HepG2 (cell line): Measurements from ENCODE around the gene PRR12. TPM values are rescaled to one million over a fixed set of nuclear protein-coding genes. Genes with fewer than 3 reads are reported as not detected.

Source experiments
- CBFB ChIP-seq: sonication (generic); formaldehyde crosslinking; IDR thresholded peaks from 2 replicates; pipeline ENCODE4 v1.4.0; 2020; ENCODE audit warnings: missing genetic modification reagents
- CSRNP1 ChIP-seq: sonication (generic); formaldehyde crosslinking; IDR thresholded peaks from 2 replicates; pipeline ENCODE4 v1.8.1; 2023; ENCODE audit warnings: mild to moderate bottlenecking, missing genetic modification reagents
- DR1 ChIP-seq: sonication (generic); formaldehyde crosslinking; IDR thresholded peaks from 2 replicates; pipeline ENCODE4 v1.8.0; 2021; ENCODE audit warnings: mild to moderate bottlenecking, missing genetic modification reagents, inconsistent platforms
- FOXP1 ChIP-seq, 2 experiments: fragments of 450-650 bp in 1 of 2; IDR thresholded peaks; 2 replicates each; pipeline ENCODE4 v1.6.1; 2017 to 2018; ENCODE audit warnings: antibody characterized with exemption in 1 of 2
- KLF13 ChIP-seq: sonication (generic); formaldehyde crosslinking; IDR thresholded peaks from 2 replicates; pipeline ENCODE4 v1.4.0; 2020; ENCODE audit warnings: mild to moderate bottlenecking, missing genetic modification reagents
- MAX ChIP-seq: IDR thresholded peaks from 2 replicates; pipeline ENCODE4 v1.6.1; 2012; ENCODE audit warnings: inconsistent platforms
- MLLT10 ChIP-seq: sonication (generic); formaldehyde crosslinking; IDR thresholded peaks from 2 replicates; pipeline ENCODE4 v1.4.0; 2020; ENCODE audit warnings: missing genetic modification reagents
- NR0B2 ChIP-seq: sonication (generic); formaldehyde crosslinking; IDR thresholded peaks from 2 replicates; pipeline ENCODE4 v1.4.0; 2020; ENCODE audit warnings: mild to moderate bottlenecking, missing genetic modification reagents
- POLR2AphosphoS5 ChIP-seq: IDR thresholded peaks from 2 replicates; pipeline ENCODE4 v1.6.1; 2012; ENCODE audit warnings: low read depth, low read length
- RBM39 ChIP-seq: fragments of 200-400 bp; formaldehyde crosslinking; IDR thresholded peaks from one replicate; pipeline ENCODE4 v1.6.1; 2018; ENCODE audit warnings: antibody characterized with exemption, mild to moderate bottlenecking, low read depth, low read length; ENCODE audit not compliant: poor library complexity, severe bottlenecking
- REPIN1 ChIP-seq: sonication (generic); formaldehyde crosslinking; IDR thresholded peaks from 2 replicates; pipeline ENCODE4 v1.8.0; 2022; ENCODE audit warnings: missing genetic modification reagents, low read depth, mild to moderate bottlenecking, borderline replicate concordance
- SALL1 ChIP-seq: sonication (generic); formaldehyde crosslinking; IDR thresholded peaks from 2 replicates; pipeline ENCODE4 v1.8.0; 2022; ENCODE audit warnings: mild to moderate bottlenecking, missing genetic modification reagents
- SIN3B ChIP-seq: fragments of 150-350 bp; IDR thresholded peaks from 2 replicates; pipeline ENCODE4 v1.6.1; 2014; ENCODE audit warnings: low read length
- ZBTB7B ChIP-seq: sonication (generic); formaldehyde crosslinking; IDR thresholded peaks from 2 replicates; pipeline ENCODE4 v1.4.0; 2020; ENCODE audit warnings: missing genetic modification reagents
- ZFP36L1 ChIP-seq: sonication (generic); formaldehyde crosslinking; IDR thresholded peaks from 2 replicates; pipeline ENCODE4 v1.8.0; 2022; ENCODE audit warnings: mild to moderate bottlenecking, missing genetic modification reagents, moderate library complexity
- ZFP37 ChIP-seq: sonication (generic); formaldehyde crosslinking; IDR thresholded peaks from 2 replicates; pipeline ENCODE4 v1.4.0; 2020; ENCODE audit warnings: missing genetic modification reagents, borderline replicate concordance
- ZFP91 ChIP-seq: sonication (generic); formaldehyde crosslinking; IDR thresholded peaks from 2 replicates; pipeline ENCODE4 v1.9.0; 2022; ENCODE audit warnings: missing genetic modification reagents, mild to moderate bottlenecking, borderline replicate concordance
- ZFYVE20 ChIP-seq: sonication (generic); formaldehyde crosslinking; IDR thresholded peaks from 2 replicates; pipeline ENCODE4 v1.8.0; 2023; ENCODE audit warnings: low read depth, mild to moderate bottlenecking, moderate library complexity, missing genetic modification reagents, borderline replicate concordance
- ZNF230 ChIP-seq: sonication (generic); formaldehyde crosslinking; IDR thresholded peaks from 2 replicates; pipeline ENCODE4 v1.4.0; 2020; ENCODE audit warnings: mild to moderate bottlenecking, missing genetic modification reagents
- ZNF263 ChIP-seq: sonication (generic); formaldehyde crosslinking; IDR thresholded peaks from 2 replicates; pipeline ENCODE4 v1.4.0; 2020; ENCODE audit warnings: missing genetic modification reagents
- ZNF337 ChIP-seq: sonication (generic); formaldehyde crosslinking; IDR thresholded peaks from 2 replicates; pipeline ENCODE4 v1.5.1; 2020; ENCODE audit warnings: missing genetic modification reagents, low read depth, mild to moderate bottlenecking, borderline replicate concordance
- ZNF414 ChIP-seq: sonication (generic); formaldehyde crosslinking; IDR thresholded peaks from 2 replicates; pipeline ENCODE4 v1.5.0; 2020; ENCODE audit warnings: missing genetic modification reagents
- ZNF547 ChIP-seq: sonication (generic); formaldehyde crosslinking; IDR thresholded peaks from 2 replicates; pipeline ENCODE4 v1.5.1; 2020; ENCODE audit warnings: mild to moderate bottlenecking, missing genetic modification reagents
- ZNF740 ChIP-seq: sonication (generic); formaldehyde crosslinking; IDR thresholded peaks from 2 replicates; pipeline ENCODE4 v1.4.0; 2020; ENCODE audit warnings: missing genetic modification reagents
- polyA plus RNA-seq, 8 experiments: library from polyadenylated mRNA; depleted of rRNA in 3 of 8; stranded (reverse) in 7 of 8; unstranded in 1 of 8; fragments of >200 nt; fragmentation: Illumina TruSeq in 4 of 8; extraction: Trizol in 4 of 8; gene quantifications; 2 replicates each; pipeline versions ENCODE4 v1.2.1 to v1.2.3, GENCODE V29; 2011 to 2016; ENCODE audit warnings: low read depth in 4 of 8, missing spikeins in 1 of 8, mixed read lengths in 1 of 8; ENCODE audit not compliant: insufficient read depth in 1 of 8
- total RNA-seq, 5 experiments: library from RNA; depleted of rRNA; stranded (reverse); fragments of >200 nt; fragmentation: Illumina TruSeq; extraction: Trizol; gene quantifications; 2 replicates each; pipeline ENCODE4 v1.2.3, GENCODE V29; 2016; ENCODE audit warnings: low read depth in 1 of 5

PRR12 gene
- total and polyA plus RNA-seq, 2 of the 13 experiments (the other 11 are each of a cell fraction or from before 2014, with no cell fraction given) = 0.62 to 1.5 TPM

- TF ChIP-seq SIN3B = peak; percentile 32; the same call in 1 of the 2 replicates
- peak; percentile 16; the same call in 1 of the 2 replicates for TF ChIP-seq ZNF740 (CRISPR knock-in tag)
- TF ChIP-seq SALL1 = peak; percentile 72; the same call in 1 of the 2 replicates
- no peak for TF ChIP-seq FOXP1 (IDR thresholded peaks at IDR 0.05)
- no peak for TF ChIP-seq FOXP1 (CRISPR knock-in tag; IDR thresholded peaks at IDR 0.05)
- TF ChIP-seq MLLT10 (CRISPR knock-in tag) = no peak
- TF ChIP-seq NR0B2 (CRISPR knock-in tag) = peak; percentile 74; the same call in 1 of the 2 replicates
- peak; percentile 88 for TF ChIP-seq DR1 (CRISPR knock-in tag)
- TF ChIP-seq REPIN1 (CRISPR knock-in tag) = peak; percentile 49; the same call in 1 of the 2 replicates
- peak; percentile 22; the same call in 1 of the 2 replicates for TF ChIP-seq CBFB
- peak; percentile 73 for TF ChIP-seq MAX
- 0 out of 2 replicates have a peak, but pooled peaks have one; percentile 73 for TF ChIP-seq ZFP37 (CRISPR knock-in tag)
- TF ChIP-seq CSRNP1 = peak; percentile 67; the same call in 1 of the 2 replicates
- no peak for TF ChIP-seq KLF13 (CRISPR knock-in tag)
- TF ChIP-seq ZNF547 = peak; percentile 71; the same call in 1 of the 2 replicates
- TF ChIP-seq ZNF414 = 0 out of 2 replicates have a peak, but pooled peaks have one; percentile 58
- peak; percentile 54 for TF ChIP-seq ZBTB7B (CRISPR knock-in tag)
- TF ChIP-seq ZNF230 (CRISPR knock-in tag) = 0 out of 2 replicates have a peak, but pooled peaks have one; percentile 81
- TF ChIP-seq ZNF337 (CRISPR knock-in tag) = peak; percentile 71; the same call in 1 of the 2 replicates
- TF ChIP-seq RBM39 = peak; percentile 68
- no peak for TF ChIP-seq ZFP36L1
- peak; percentile 31; the same call in 1 of the 2 replicates for TF ChIP-seq ZNF263 (CRISPR knock-in tag)
- peak; percentile 86; the same call in 1 of the 2 replicates for TF ChIP-seq ZFYVE20
- peak; percentile 98 for TF ChIP-seq POLR2AphosphoS5
- peak; percentile 82 for TF ChIP-seq ZFP91 (CRISPR knock-in tag)
These were observed 661 bp upstream of the PRR12 start (continued) for GRCh38 chr19:49590071-49590970.
